SK-N-MC (cell line): ENCODE measurements around the gene KCNJ16.

Experiments
- DNase-seq: peaks from one replicate; pipeline ENCODE4 v3.0.0-alpha.2; 2011; ENCODE audit warnings: low read depth, low spot score
- H3K27ac ChIP-seq: fragments of 200-600 bp; sonication (generic); 2 replicates; pipeline ENCODE4 v1.5.1; 2016; ENCODE audit warnings: mixed run types
- H3K36me3 ChIP-seq: fragments of 200-600 bp; sonication (generic); 2 replicates; pipeline ENCODE4 v1.6.1; 2017; ENCODE audit warnings: antibody characterized with exemption, low read length, mixed read lengths; ENCODE audit not compliant: insufficient read depth
- H3K4me3 ChIP-seq: fragments of 200-600 bp; sonication (generic); 2 replicates; pipeline ENCODE4 v1.5.1; 2016
- H3K9ac ChIP-seq: fragments of 200-600 bp; sonication (generic); 2 replicates; pipeline ENCODE4 v1.8.0; 2017; ENCODE audit warnings: mixed run types, mixed read lengths; ENCODE audit not compliant: insufficient read length
- H3K9me3 ChIP-seq: fragments of 200-600 bp; sonication (generic); 2 replicates; pipeline ENCODE4 v1.6.1; 2017; ENCODE audit warnings: low read depth, mild to moderate bottlenecking, antibody characterized with exemption, low read length, moderate library complexity, mixed read lengths
- EZH2 ChIP-seq: fragments of 200-600 bp; sonication (generic); IDR thresholded peaks from one replicate; pipeline ENCODE4 v1.6.1; 2017; ENCODE audit warnings: antibody characterized with exemption
- FOXP2 ChIP-seq: optimal IDR thresholded peaks from 2 replicates; pipeline ENCODE3; 2011; ENCODE audit warnings: mild to moderate bottlenecking, moderate library complexity; ENCODE audit not compliant: insufficient read depth; ENCODE audit errors: extremely low read length, control extremely low read depth
- POLR2AphosphoS5 ChIP-seq: IDR thresholded peaks from 2 replicates; pipeline ENCODE4 v1.6.1; 2012; ENCODE audit warnings: mild to moderate bottlenecking, low read depth, low read length, borderline replicate concordance

KCNJ16 gene

DNA sequence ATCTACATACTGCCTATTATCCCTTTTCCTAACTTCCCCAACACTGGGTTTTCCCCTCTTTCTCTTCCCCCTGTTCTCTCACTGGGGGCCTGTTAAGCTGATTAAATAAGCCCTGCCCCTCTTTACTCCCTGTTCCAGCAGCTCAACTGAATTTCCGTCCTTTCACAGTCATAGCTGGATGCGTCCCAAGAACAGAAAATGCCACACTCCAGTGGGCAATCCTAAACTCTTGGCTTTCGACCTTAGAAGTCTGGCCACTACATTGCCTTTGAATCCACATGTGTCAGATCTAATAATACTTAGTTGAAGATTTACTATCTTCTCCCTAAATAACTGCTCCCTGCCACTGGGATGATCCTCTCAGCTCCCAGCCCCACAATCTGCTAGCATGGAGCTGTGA lies 34.5 kb downstream of the KCNJ16 start:
- H3K36me3 ChIP-seq, result no peaks in the 10 kb centered on the region
- no peak for DNase-seq
- H3K27ac ChIP-seq, result no peak overlapping the region
- H3K9ac ChIP-seq, result no peak overlapping the region
- no peaks in the 10 kb centered on the region for H3K9me3 ChIP-seq
- TF ChIP-seq EZH2, result no peak
- no peak for TF ChIP-seq FOXP2
- TF ChIP-seq POLR2AphosphoS5, result no peak
- no peak overlapping the region for H3K4me3 ChIP-seq

GRCh38 chr17:70110443-70110880 lies 35.4 kb downstream of the KCNJ16 start:
- DNase-seq, result no peak
- no peak overlapping the region for H3K9ac ChIP-seq

GRCh38 chr17:70111201-70111600 lies 36.2 kb downstream of the KCNJ16 start:
- Histone ChIP-seq H3K27ac (no peak overlapping the region), H3K9ac (no peak overlapping the region), H3K4me3 (no peak overlapping the region), H3K36me3 (no peaks in the 10 kb centered on the region), H3K9me3 (no peaks in the 10 kb centered on the region)
- no peak for TF ChIP-seq POLR2AphosphoS5
- no peak for TF ChIP-seq FOXP2
- TF ChIP-seq EZH2, result no peak
- DNase-seq, result no peak

More at GRCh38 chr17:70110443-70110880, 35.4 kb downstream of the KCNJ16 start:
- Histone ChIP-seq H3K9me3 (no peaks in the 10 kb centered on the region), H3K4me3 (no peak overlapping the region), H3K36me3 (no peaks in the 10 kb centered on the region), H3K27ac (no peak overlapping the region)
- TF ChIP-seq EZH2 (no peak), POLR2AphosphoS5 (no peak), FOXP2 (no peak)

DNA sequence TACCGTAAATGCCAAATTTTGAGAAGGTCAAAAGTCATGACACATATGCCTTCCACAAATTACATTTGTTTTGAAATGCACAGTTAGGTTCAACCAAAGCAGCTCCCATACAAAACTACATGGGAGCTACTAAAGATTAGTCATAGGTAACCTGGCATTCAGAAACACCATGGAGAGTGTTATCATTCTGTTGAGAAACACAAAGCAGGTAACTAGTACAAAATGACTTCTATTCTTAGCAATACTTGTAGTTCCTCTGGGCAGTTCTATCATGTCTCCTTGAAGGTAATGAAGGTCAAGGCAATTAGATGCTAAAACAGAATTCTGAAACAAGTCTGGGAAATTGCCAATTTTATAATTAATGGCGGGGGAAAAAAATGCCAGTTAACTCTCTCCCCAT lies 39.4 kb downstream of the KCNJ16 start:
- no peak for TF ChIP-seq POLR2AphosphoS5
- no peak for TF ChIP-seq FOXP2
- no peak for TF ChIP-seq EZH2
- Histone ChIP-seq H3K9ac (no peak overlapping the region), H3K36me3 (no peaks in the 10 kb centered on the region), H3K9me3 (no peaks in the 10 kb centered on the region), H3K27ac (no peak overlapping the region), H3K4me3 (no peak overlapping the region)
- no peak for DNase-seq

GRCh38 chr17:70115126-70115525 lies 40.1 kb downstream of the KCNJ16 start:
- no peak overlapping the region for H3K27ac ChIP-seq
- TF ChIP-seq POLR2AphosphoS5, result no peak
- no peak for TF ChIP-seq EZH2
- no peak for TF ChIP-seq FOXP2
- no peak for DNase-seq
- no peaks in the 10 kb centered on the region for H3K9me3 ChIP-seq
- H3K36me3 ChIP-seq, result no peaks in the 10 kb centered on the region
- no peak overlapping the region for H3K4me3 ChIP-seq
- no peak overlapping the region for H3K9ac ChIP-seq

DNA sequence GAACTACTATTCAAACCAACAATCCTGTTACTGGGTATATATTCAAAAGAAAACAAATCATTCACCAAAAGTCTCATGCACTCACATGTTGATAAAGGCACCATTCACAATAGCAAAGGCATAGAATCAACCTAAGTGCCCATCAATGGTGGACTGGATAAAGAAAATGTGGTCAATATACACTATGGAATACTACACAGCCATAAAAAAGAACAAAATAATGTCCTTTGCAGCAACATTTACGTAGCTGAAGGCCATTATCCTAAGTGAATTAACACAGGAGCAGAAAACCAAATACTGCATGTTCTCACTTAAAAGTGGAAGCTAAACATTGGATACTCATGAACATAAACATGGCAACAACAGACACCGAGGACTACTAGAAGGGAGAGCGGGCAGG lies 41.9 kb downstream of the KCNJ16 start:
- H3K36me3 ChIP-seq, result no peaks in the 10 kb centered on the region
- H3K9ac ChIP-seq, result no peak overlapping the region
- DNase-seq, result no peak
- TF ChIP-seq EZH2 (no peak), FOXP2 (no peak), POLR2AphosphoS5 (no peak)
- no peak overlapping the region for H3K27ac ChIP-seq
- no peak overlapping the region for H3K4me3 ChIP-seq
- H3K9me3 ChIP-seq, result no peaks in the 10 kb centered on the region

DNA sequence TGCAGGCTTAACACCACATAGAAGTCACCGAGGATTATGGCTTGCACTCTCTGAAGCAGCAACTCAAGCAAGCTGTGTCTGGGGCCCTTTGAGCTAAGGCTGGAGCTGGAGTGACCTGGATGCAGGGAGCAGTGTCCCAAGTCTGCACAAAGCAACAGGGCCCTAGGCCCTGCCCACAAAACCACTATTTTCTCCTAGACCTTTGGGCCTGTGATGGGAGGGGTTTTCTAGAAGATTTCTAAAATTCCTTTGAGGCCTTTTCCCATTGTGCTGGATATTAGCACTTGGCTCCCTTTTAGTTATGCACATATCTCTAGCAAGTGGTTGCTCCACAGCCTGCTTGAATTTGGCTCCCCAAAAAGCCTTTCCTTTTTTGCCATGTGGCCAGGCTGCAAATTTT lies 44.5 kb downstream of the KCNJ16 start:
- no peaks in the 10 kb centered on the region for H3K36me3 ChIP-seq
- no peak overlapping the region for H3K4me3 ChIP-seq
- no peaks in the 10 kb centered on the region for H3K9me3 ChIP-seq
- H3K9ac ChIP-seq, result no peak overlapping the region
- DNase-seq, result no peak
- no peak overlapping the region for H3K27ac ChIP-seq
- TF ChIP-seq FOXP2 (no peak), EZH2 (no peak), POLR2AphosphoS5 (no peak)

GRCh38 chr17:70119983-70120382 lies 45.0 kb downstream of the KCNJ16 start:
- Histone ChIP-seq H3K27ac (no peak overlapping the region), H3K9me3 (no peaks in the 10 kb centered on the region), H3K9ac (no peak overlapping the region), H3K36me3 (no peaks in the 10 kb centered on the region), H3K4me3 (no peak overlapping the region)
- DNase-seq, result no peak
- TF ChIP-seq POLR2AphosphoS5 (no peak), FOXP2 (no peak), EZH2 (no peak)

DNA sequence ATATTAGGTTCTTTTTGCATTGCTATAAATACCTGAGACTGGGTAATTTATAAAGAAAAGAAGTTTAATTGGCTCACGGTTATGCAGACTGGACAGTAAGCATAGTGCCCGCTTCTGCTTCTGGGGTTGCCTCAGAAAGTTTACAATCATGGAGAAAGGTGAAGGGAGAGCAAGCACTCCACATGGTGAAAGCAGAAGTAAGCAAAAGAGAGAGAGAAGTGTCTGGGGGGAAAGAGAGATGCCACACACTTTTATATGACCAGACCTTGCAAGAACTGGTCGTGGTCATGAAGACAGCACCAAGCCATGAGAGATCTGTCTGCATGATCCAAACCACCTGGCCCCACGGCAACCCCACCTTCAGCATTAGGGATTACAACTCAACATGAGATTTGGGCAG lies 45.4 kb downstream of the KCNJ16 start:
- Histone ChIP-seq H3K9ac (no peak overlapping the region), H3K9me3 (no peaks in the 10 kb centered on the region), H3K27ac (no peak overlapping the region), H3K36me3 (no peaks in the 10 kb centered on the region), H3K4me3 (no peak overlapping the region)
- TF ChIP-seq POLR2AphosphoS5 (no peak), FOXP2 (no peak), EZH2 (no peak)
- no peak for DNase-seq
